NK-92 (cell line): ENCODE results near the gene TBX20.
"Not testable (repeated sequence)": the region's sequence is repeated elsewhere in the genome, so short reads cannot be mapped to it uniquely, and the experiment has no call there.

Experiments used
- DNase-seq: peaks from one replicate; lab custom pipeline; 2025; ENCODE audit not compliant: unreplicated experiment; lab: John Stamatoyannopoulos, UW

TBX20 gene

DNA sequence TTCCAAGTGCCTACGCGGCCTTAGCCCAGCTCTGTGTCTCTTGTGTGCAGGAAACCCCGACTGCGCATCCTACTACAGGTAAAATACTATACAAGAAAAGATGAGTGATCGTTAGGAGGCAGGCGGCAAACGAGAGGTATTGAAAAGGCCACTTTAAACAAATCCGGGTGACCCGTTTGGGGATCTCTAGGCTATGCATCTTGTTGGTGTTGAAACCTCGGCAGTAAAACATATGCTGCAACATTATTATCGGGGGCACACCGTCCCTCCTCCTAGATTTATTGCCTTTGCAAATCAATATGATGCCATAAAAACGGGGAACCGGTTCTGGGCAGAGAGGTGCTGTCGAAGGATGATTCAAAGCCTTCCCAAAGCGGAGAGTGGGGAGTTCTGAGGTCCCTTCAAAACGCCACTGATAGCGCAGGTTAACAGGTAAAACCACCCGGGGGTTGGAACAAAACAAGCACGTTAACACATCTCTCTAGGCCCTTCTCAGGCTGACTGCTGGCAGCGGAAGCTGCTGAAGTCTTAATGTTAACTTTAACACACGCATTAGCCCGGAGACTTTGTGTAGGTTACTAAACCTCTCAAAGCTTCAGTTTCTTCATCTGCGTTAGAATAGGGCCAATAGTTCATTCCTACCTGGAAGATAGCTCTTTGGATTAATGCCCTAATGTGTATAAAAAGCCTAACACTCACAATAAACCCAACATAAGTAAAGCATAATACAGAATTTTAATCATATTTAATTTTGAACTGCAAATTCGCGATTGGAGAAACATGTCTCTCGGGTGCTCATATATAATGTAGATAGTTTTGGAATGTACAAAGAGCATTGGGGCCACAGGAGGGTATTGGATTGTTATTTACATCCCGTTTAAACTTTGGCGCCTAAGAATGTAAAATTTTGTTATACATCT is 2.6 kb upstream of the TBX20 start:
- DNase-seq: no peak

DNA sequence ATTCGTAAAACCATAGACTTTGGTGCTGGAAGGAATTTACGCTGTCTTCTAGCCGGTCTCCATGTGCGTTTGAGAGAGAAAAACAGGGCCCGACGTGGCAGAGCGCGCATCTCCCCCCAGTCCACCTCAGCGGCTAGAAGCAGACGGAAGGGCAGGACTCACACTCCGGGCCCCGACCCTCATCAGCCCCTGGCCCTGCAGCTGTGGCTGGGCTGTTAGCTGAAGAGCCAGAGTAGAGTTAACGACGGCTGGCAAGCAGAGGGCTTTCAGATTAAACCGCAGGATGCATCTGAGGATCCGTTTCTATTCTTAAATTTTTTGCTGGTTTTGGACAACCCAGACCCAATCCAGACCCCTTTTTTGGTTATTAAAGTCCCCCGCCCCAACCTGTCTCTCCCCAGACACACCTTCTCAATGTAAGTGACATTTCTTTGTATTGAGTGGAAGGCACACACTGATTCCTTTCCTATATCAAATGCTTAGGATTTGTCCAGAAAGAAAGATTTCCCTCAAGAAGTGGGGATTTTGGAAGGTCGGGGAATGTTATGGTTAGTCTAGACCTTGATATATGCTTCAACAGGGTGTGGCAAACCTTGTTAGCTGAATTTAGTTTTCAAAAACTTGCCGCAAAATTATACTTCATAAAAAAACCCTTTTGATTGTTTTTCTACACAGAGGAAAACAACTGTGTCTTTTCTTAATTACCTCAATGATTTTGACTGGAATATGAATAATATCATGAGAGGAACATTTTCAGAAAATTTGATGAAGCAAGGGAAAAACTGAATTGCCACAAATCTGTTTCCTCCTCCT is 1.7 kb upstream of the TBX20 start:
- DNase-seq: no peak

DNA sequence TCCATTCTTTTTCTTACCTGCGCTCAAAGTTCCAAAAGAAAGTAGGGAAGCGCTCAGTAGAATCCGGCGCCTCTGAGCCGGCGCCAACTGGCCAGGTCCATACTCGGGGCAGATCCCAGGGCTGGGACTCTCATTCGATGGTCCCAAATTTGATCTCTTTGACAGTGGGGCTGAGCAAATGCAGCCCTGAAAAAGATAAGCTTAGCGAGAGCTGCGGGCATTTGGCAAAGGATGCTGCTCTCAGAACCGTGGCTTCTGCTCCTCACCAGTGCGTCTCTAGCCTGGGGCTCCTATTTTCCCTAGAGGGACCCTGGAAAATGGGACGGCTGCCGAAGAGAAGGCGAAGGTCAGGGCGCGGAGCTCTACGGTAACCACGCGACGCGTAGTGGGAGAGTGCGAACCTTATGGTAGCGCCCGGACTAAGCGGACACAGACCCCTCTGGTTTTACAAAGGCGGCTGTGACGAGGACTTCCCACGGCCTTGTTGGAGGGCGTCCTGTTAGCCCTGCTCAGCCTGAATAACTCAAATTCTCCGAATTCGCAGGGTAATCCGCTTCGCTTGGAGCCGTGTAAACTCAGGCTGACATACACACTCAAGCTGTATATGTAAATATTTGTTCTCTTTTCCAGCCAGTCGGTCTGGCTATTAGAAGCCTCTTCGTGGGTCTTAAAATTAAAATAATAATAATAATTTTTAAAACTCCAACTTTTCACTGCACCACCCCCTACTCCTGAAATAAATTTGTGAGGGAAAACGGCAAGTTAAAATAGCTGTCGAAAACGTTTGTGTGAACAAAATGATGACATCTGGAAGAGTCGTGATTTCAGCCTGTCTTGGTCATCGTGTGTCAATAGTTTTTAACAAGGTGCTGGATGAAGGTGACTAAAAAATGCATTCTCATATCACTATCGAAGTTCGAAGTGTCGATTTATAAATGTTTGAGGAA is 869 bp upstream of the TBX20 start:
- no peak for DNase-seq

DNA sequence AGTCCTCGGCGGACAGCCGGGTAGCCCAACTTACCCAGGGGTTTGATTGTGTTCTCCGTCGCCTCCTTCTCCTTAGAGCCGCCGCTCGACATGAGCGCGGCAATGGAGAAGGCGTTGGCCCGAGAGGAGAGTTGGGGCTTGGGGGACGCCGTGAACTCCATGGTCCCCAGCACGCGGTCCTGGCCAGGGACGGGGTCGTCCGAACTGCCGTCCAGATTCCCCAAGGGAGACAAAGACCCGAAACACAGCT is 515 bp downstream of the TBX20 start:
- no peak for DNase-seq

DNA sequence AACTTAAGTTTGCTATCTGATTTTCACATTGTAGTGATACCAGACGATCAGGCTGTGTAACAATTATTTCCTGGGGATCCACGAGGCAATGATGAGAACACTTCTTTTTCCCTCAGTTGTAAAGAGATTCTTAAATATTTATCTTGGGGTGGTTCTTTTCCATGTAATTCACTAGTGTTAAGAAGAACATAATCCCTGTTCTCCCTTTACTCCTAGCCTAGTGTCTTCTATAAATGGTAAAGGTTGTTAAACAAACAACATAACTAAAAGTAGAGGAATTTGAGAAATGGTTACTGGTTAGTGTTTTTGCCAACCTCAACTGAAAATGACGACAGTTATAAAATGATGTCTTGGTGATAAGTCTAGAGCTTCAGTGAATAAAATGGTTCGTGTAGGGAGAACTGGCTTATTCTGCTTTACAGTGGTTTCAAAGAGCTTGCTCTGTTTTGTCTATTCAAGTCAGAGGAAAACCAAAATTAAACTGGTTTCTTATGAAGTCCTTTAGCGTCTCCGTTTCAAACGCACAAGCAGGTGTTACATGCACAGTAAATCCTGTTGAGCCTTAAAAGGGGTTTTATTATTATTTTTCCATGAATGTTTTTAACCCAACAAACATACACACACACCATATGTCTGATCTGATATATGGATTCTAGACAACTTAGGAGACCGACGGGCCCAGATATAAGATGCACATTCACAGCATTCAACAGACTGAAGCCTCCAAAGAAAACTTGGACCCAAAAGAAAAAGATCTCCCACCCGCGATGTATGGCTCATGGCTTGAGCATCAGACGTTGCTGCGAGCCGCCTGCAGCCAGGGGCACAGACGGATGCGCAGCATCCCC is 1.1 kb downstream of the TBX20 start:
- DNase-seq: no peak

DNA sequence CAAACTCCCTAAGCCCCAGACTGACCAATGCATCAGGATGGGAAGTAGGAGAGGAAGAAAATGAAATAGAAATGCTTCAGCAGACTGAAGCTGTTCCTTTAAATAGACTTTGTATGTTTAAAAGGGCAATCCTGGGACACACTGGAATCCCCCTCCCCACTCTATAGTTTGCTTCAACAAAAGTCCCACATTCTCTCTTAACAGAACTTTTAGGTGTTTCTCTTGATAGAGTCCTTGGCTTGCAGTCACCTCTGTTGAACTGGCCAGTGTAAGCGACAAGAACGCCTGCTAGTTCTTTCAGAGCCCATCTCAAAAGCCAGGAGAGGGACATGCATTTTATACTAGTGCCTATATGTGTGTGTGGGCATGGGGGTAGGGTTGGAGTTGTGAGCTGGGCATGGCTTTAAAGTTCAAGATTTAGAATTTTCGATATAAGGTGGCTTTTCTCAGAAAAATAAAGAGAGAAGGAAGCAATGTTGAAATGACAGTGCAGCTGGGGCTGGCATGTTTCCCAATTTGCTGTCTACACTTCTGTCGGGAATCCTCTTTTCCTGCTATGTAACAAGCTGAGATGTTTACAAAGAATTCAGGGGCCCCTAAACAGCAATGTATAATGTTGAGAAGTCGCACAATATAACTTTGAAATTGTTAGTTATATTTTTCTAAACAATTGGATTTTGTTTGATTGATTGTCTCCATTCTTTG is 2.1 kb downstream of the TBX20 start:
- no peak for DNase-seq

DNA sequence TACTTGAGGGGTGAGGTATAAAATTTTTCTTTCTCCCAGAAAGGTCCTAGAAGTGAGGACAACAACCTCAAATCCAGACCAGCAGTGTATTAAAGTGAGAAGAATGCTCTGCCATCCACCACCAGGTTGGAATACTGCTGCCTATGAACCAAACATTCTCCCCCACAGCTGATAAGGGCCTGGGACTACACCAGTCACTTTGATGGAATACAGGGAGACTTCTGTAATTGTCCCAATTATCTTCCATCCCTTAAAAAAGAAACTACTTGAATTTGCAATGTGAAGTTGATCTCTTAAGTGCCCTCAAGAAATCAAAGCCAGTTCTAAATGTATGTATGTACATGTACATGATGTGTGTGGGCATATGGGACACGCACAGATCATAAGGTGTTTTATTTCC is 3.0 kb downstream of the TBX20 start:
- no peak for DNase-seq

DNA sequence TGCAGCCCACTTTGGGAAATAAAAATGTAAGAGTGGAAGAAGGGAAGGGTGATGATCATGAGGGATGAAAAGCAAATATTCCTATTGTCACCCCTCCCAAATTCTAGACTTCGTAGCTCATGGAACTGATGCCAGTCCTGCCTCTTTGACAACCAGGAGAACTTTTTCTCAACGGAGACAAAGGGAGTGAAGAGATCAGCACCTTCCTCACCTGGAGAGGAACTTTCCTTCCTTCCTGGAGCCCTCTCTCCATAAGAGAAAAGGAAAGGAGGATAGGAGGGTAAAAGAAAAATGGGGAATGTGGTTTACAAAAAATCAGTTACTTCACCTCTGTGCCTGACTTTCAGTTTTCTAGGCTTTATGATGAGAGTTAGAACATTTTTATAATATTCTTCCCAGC is 3.4 kb downstream of the TBX20 start:
- no peak for DNase-seq

DNA sequence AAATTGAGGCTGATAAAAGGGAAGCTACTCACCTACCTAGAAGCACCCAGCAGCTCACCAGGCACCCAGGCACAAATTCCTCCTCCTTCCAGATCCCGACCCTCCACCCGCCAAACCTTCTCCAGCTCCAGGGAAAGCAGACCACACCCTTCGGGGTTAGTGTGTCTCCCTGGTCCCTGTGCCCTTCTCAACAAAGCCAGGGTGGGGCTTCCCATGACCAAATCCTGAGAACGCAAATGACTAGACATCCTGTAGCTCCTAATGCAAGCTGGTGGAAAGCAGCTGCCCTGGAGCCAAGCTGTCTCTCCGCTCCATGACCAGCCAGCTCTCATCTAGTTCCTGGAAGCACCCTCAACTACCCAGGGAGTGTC is 4.4 kb downstream of the TBX20 start:
- no peak for DNase-seq

DNA sequence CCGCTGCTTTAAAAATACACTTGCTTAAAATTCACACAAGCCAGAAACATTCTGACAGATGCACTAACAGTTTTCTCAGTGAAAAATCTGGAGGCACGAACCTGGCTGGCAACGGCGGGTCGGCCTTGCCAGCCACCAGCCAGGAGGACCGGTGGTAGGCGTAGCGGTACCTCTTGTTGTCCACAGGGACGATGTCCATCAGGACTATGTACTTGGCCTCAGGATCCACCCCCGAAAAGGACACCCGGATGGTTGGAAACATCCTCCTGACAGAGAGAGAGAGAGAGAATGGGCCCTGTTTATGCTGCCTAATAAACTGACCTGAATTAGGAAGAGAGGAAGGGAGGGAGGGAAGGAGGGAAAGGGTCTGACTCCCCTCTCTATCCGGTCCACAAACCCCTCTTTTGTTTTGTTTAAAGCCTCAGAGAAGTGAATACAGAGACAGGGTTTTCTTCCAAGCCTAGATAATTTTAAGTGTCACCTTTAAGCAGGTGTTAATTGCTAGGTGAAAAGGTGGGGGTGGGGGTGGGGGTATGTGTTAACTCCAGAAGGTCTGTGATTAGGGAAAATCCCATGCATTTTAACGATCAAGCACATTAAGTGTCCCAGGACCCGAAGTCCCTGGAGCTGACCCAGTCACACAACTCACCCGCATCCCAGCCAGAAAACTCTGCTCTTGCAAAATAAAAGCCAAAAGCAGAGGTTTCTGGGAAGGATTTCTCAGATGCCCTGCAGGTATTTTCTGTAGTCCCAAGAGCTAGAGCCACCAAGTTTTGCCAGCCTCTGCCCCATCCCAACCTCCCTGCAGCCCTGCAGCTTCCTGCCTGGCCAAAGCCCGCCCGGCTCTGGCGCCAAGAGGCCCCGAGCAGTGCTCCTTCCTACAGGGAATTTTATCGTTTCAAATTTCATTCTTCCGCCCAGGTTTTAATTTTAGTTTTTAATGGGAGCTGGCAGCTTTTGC is 5.0 kb downstream of the TBX20 start:
- no peak for DNase-seq

DNA sequence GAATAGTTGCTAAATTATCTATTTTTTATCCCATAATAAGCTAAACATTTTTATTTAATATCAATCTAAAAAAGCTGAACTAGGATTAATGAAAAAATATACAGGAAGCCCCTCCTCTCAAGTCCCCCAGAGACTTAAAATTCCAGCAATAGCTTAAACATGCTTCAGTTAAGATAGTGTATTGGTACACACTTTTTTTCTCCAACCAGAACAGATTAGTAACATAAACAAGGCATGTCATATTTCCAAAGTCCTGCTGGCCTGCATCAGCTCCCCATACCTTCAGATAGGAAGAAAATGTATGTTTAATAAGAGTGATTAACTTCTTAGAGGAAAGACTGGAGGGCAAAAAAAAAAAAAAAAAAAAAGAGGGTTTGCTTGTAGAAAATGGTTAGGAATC is 7.1 kb downstream of the TBX20 start:
- no peak for DNase-seq

DNA sequence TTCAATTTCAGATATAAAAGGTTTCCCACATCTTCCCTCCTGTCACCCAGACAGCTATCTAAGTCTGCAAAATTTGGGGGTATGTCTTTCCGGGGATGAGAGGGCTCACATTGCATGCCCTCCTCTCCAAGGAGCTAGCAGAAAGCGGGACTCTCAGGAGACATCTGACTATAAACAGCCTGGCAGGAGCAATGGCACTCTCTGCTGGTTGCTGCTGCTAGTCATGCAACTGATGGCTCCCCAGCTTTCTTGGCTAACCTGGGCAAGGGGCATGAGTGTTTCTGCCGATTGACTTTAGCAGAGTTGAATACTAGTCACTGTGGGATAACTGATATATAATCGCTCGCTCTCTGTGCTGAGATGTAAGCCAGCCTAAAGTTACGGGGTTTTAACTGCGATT is 12.0 kb downstream of the TBX20 start:
- no peak for DNase-seq

DNA sequence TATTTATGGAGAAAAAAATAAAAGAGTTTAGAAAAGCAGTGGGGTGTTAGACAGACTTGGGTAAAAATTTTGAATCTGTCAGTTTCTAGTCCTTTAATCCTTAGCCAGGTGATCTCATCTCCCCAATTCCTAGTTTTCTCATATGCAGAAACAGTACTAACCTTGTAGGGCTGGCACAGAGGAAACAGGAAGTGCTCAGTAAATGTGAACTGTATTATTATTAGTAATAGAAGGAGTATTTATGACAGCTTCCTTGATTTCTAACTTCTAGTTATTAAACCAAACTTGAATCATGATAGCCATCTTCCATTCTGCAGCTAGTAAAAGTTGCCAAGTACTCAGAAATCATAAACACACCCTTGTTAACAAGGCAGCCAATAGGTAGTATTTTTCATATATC is 12.5 kb downstream of the TBX20 start:
- no peak for DNase-seq

DNA sequence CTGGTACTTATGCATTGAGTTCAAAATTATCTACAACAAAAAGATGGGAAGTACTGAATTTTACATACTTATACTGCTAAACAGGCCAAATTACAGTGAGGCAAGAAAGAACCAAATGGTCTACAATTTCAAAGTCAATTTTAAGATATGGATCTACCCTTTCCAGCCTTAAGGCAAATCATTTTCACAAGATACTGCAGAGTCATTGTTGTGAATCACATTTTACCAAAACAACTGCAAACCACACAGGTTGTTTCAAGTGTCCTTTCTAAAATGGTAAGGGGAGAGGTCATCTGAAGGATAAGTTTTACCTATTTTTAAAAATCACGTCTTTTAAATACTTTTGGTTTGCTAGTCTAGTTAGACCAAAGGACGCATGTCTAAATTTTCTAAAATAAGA is 12.9 kb downstream of the TBX20 start:
- DNase-seq: not testable (repeated sequence)

DNA sequence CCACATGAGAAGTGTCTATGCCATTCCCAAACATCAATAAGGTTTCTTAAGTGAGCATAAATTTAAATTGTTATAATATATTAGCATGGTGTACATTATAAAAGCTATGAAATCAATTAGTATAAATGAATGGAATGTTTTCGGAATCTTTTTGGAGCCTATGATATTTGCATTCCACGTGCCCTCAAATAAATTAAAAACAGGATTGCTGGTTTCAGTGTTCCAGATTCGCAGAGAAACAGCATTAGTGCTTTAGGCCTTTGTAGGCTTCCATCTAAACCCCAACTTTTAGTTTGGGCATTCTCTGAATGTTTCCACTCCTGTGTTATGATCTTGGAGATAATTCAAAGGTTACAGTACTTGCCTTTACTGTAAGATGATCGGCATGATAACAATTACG is 15.4 kb downstream of the TBX20 start:
- not testable (repeated sequence) for DNase-seq

DNA sequence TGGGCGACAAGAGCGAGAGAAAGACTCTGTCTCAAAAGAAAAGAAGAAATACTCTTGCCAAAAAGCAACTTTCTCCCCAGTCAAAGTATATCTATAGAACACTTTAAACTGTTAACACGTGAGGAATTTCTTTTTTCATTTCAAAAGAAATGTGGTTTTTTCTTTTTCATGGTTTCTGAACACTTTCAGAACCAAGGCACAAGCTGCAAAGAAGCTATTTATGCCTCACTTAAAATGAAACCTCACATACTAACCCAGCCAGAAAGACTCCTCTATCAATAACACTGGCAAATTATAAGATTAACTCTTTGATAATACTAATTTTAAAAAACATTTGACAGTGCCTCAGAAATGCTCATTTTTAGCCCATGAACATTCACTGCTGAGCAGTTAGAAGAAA is 20.9 kb downstream of the TBX20 start:
- no peak for DNase-seq

DNA sequence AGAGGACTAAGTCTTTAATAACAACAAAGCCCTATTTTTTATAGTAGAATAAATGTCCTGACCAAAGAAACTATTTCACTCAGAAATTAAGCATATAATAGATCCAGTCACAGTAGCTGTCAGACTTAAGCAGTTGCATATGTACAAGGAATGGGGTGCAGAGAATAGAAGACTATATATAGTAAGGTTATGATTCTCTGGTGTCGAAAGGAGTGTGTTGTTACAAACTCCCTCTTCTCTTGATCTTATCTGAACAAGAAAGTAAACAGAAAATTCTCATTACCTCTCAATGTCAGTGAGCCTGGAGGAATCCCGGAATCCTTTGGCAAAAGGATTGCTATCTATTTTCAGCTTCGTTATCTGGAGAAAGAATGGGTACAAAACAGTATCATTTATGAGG is 22.7 kb downstream of the TBX20 start:
- not testable (repeated sequence) for DNase-seq

DNA sequence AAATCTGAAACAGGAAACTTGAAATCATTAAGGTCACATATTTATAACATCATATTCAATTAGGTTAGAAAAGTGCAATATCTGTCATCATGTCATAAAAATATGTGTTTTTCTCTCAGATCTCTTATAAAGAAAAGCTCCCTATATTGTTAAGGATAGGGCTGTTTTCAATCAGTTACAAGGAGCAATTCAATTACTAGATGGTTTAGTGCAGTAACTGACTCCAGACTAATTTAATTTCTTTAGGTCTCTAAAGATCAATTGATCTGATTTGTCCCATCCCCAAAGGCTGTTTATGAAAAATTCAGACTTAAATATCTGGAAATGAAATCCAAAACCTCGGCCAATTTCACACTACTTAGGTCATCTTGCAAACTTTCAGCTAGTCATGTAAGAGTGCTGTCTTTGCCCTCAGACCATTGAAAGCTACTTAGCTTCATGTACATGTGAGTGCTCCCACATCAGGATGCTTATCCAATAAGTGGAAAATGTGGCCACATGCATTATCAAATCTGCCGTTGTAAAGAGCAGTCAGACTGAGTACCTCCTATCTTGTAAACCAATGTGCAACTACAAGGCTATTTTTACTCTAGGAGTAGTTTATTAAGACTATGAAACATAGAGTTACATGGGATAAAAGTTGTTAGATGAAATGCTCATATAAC is 24.7 kb downstream of the TBX20 start:
- DNase-seq: not testable (repeated sequence)
